ENCODE results near the gene MEGF11.

The MEGF11 gene

GRCh38 chr15:66180531-66181097 lies 72.9 kb downstream of the MEGF11 start:
- DNase-seq (ENCODE audit: low spot score) = no peak
- TF ChIP-seq CTCF (IDR thresholded peaks at IDR 0.05; ENCODE audit: extremely low read depth, missing control alignments) = no peak

GRCh38 chr15:66178531-66178910 lies 75.0 kb downstream of the MEGF11 start:
- no peak for TF ChIP-seq CTCF (IDR thresholded peaks at IDR 0.05; ENCODE audit: extremely low read depth, missing control alignments)
- DNase-seq (ENCODE audit: low spot score) = no peak

GRCh38 chr15:66172324-66172980 lies 81.1 kb downstream of the MEGF11 start:
- DNase-seq (ENCODE audit: low spot score) = no peak
- no peak for TF ChIP-seq CTCF (IDR thresholded peaks at IDR 0.05; ENCODE audit: extremely low read depth, missing control alignments)

GRCh38 chr15:66171841-66172240 lies 81.7 kb downstream of the MEGF11 start:
- no peak for DNase-seq (ENCODE audit: low spot score)
- no peak for TF ChIP-seq CTCF (IDR thresholded peaks at IDR 0.05; ENCODE audit: extremely low read depth, missing control alignments)

GRCh38 chr15:66170716-66171115 lies 82.8 kb downstream of the MEGF11 start:
- no peak for TF ChIP-seq CTCF (IDR thresholded peaks at IDR 0.05; ENCODE audit: extremely low read depth, missing control alignments)
- DNase-seq (ENCODE audit: low spot score) = no peak

- TF ChIP-seq CTCF (IDR thresholded peaks at IDR 0.05; ENCODE audit: extremely low read depth, missing control alignments) = no peak
- DNase-seq (ENCODE audit: low spot score) = no peak
These were observed 83.5 kb downstream of the MEGF11 start for GRCh38 chr15:66170042-66170441.

- DNase-seq (ENCODE audit: low spot score) = no peak
- TF ChIP-seq CTCF (IDR thresholded peaks at IDR 0.05; ENCODE audit: extremely low read depth, missing control alignments) = no peak
These were observed 83.9 kb downstream of the MEGF11 start for GRCh38 chr15:66169625-66170024.

All from GM20000 (cell line).